WTC11 (cell line): Measurements from ENCODE around the gene RPH3AL. TPM values are rescaled to one million over a fixed set of nuclear protein-coding genes. Genes with fewer than 3 reads are reported as not detected.

ENCODE experiments used
- ATAC-seq: fragments of 200-7000 bp; cut with Tn5 transposase; 2 replicates; pipeline ENCODE4 v1.10.0; 2021; ENCODE audit warnings: mild to moderate bottlenecking, moderate library complexity
- CTCF ChIA-PET: fragments of 300-600 bp; sonication (Branson Sonifier 250); formaldehyde crosslinking; loops from one replicate; lab custom pipeline; 2021; ENCODE audit warnings: antibody characterized with exemption; lab: Charles Lee
- POLR2A ChIA-PET: fragments of 350-600 bp; sonication (Branson Sonifier 250); formaldehyde crosslinking; loops from one replicate; lab custom pipeline; 2021; ENCODE audit warnings: antibody characterized with exemption; lab: Charles Lee
- DNase-seq: peaks from one replicate; pipeline ENCODE4 v3.0.0; 2021; ENCODE audit warnings: low spot score
- H3K27ac Mint-ChIP-seq: 2 replicates; pipeline ENCODE4 v1.8.0; 2021; ENCODE audit warnings: mixed read lengths
- H3K27me3 Mint-ChIP-seq: 2 replicates; pipeline ENCODE4 v1.8.0; 2021; ENCODE audit warnings: low read depth, mild to moderate bottlenecking, moderate library complexity, mixed read lengths
- H3K36me3 Mint-ChIP-seq: 2 replicates; pipeline ENCODE4 v1.8.0; 2021; ENCODE audit warnings: mixed read lengths
- H3K4me1 Mint-ChIP-seq: 2 replicates; pipeline ENCODE4 v1.8.0; 2022; ENCODE audit warnings: mixed read lengths
- H3K4me3 Mint-ChIP-seq: 2 replicates; pipeline ENCODE4 v1.8.0; 2021; ENCODE audit warnings: mild to moderate bottlenecking, moderate library complexity, mixed read lengths
- H3K9me3 Mint-ChIP-seq: 2 replicates; pipeline ENCODE4 v1.8.0; 2021; ENCODE audit warnings: mixed read lengths
- CREB1 ChIP-seq: sonication (generic); formaldehyde crosslinking; IDR thresholded peaks from 2 replicates; pipeline ENCODE4 v1.8.0; 2023; ENCODE audit warnings: mild to moderate bottlenecking, missing genetic modification reagents
- ELF4 ChIP-seq: sonication (generic); formaldehyde crosslinking; IDR thresholded peaks from 2 replicates; pipeline ENCODE4 v1.8.1; 2022; ENCODE audit warnings: low read depth, mild to moderate bottlenecking, moderate library complexity, missing genetic modification reagents
- ESRRA ChIP-seq: sonication (generic); formaldehyde crosslinking; IDR thresholded peaks from 2 replicates; pipeline ENCODE4 v1.8.1; 2022; ENCODE audit warnings: mild to moderate bottlenecking, missing genetic modification reagents, borderline replicate concordance
- GABPB1 ChIP-seq: sonication (generic); formaldehyde crosslinking; IDR thresholded peaks from 2 replicates; pipeline ENCODE4 v1.8.1; 2023; ENCODE audit warnings: mild to moderate bottlenecking, missing genetic modification reagents
- HMGA2 ChIP-seq: fragments of 250-450 bp; sonication (Bioruptor Pico); IDR thresholded peaks from 2 replicates; pipeline ENCODE4 v1.4.0; 2021; ENCODE audit warnings: mild to moderate bottlenecking, moderate library complexity
- IRF2 ChIP-seq: sonication (generic); formaldehyde crosslinking; IDR thresholded peaks from 2 replicates; pipeline ENCODE4 v1.8.0; 2022; ENCODE audit warnings: low read depth, missing genetic modification reagents, borderline replicate concordance
- JAZF1 ChIP-seq: fragments of 250-450 bp; sonication (Bioruptor Pico); IDR thresholded peaks from 2 replicates; pipeline ENCODE4 v1.9.0; 2021; ENCODE audit warnings: moderate library complexity, mild to moderate bottlenecking, inconsistent platforms
- NR3C1 ChIP-seq: sonication (generic); formaldehyde crosslinking; conservative IDR thresholded peaks from 2 replicates; pipeline ENCODE4 v1.8.1; 2023; ENCODE audit warnings: low read depth, mild to moderate bottlenecking, missing genetic modification reagents
- PRDM15 ChIP-seq: sonication (generic); formaldehyde crosslinking; IDR thresholded peaks from 2 replicates; pipeline ENCODE4 v1.8.0; 2022; ENCODE audit warnings: missing genetic modification reagents
- SMAD3 ChIP-seq: sonication (generic); formaldehyde crosslinking; IDR thresholded peaks from 2 replicates; pipeline ENCODE4 v1.8.0; 2022; ENCODE audit warnings: missing genetic modification reagents, mild to moderate bottlenecking, borderline replicate concordance
- SMAD4 ChIP-seq: sonication (generic); formaldehyde crosslinking; IDR thresholded peaks from 2 replicates; pipeline ENCODE4 v1.8.0; 2022; ENCODE audit warnings: mild to moderate bottlenecking, missing genetic modification reagents
- SP1 ChIP-seq: sonication (generic); formaldehyde crosslinking; conservative IDR thresholded peaks from 2 replicates; pipeline ENCODE4 v1.8.1; 2022; ENCODE audit warnings: missing genetic modification reagents
- USF2 ChIP-seq: sonication (generic); formaldehyde crosslinking; IDR thresholded peaks from 2 replicates; pipeline ENCODE4 v1.8.1; 2023; ENCODE audit warnings: mild to moderate bottlenecking, missing genetic modification reagents, moderate library complexity
- ZNF317 ChIP-seq: sonication (generic); formaldehyde crosslinking; IDR thresholded peaks from 2 replicates; pipeline ENCODE4 v1.8.1; 2023; ENCODE audit warnings: low read depth, mild to moderate bottlenecking, moderate library complexity, missing genetic modification reagents, borderline replicate concordance
- ZNF423 ChIP-seq: fragments of 250-450 bp; sonication (Bioruptor Pico); IDR thresholded peaks from 2 replicates; pipeline ENCODE4 v2.1.2; 2022; ENCODE audit warnings: mild to moderate bottlenecking, moderate library complexity
- total RNA-seq: library from RNA; stranded (reverse); gene quantifications from 3 replicates; pipeline ENCODE4 v1.2.3, GENCODE V29; 2021
- TF ChIP-seq, protein P1 (sequence below): sonication (generic); formaldehyde crosslinking; IDR thresholded peaks from 2 replicates; pipeline ENCODE4 v1.8.1; 2023; ENCODE audit warnings: mild to moderate bottlenecking, missing genetic modification reagents
- TF ChIP-seq, protein P2 (sequence below): fragments of 250-450 bp; sonication (Bioruptor Pico); IDR thresholded peaks from 2 replicates; pipeline ENCODE4 v1.9.0; 2021; ENCODE audit warnings: mild to moderate bottlenecking, borderline replicate concordance
- TF ChIP-seq, protein P3 (sequence below): sonication (generic); formaldehyde crosslinking; IDR thresholded peaks from 2 replicates; pipeline ENCODE4 v1.8.0; 2022; ENCODE audit warnings: mild to moderate bottlenecking, missing genetic modification reagents
- TF ChIP-seq, protein P4 (sequence below): fragments of 250-450 bp; sonication (Bioruptor Pico); conservative IDR thresholded peaks from 2 replicates; pipeline ENCODE4 v1.9.0; 2021; ENCODE audit warnings: mild to moderate bottlenecking
- TF ChIP-seq, protein P5 (sequence below): sonication (generic); formaldehyde crosslinking; IDR thresholded peaks from 2 replicates; pipeline ENCODE4 v1.8.0; 2022; ENCODE audit warnings: mild to moderate bottlenecking, missing genetic modification reagents

The RPH3AL gene
- total RNA-seq, 1 experiment from 2014 or later, result 2.0 TPM

- H3K27me3 Mint-ChIP-seq, result no peaks in the 10 kb centered on the region
- H3K9me3 Mint-ChIP-seq, result no peaks in the 10 kb centered on the region
- CTCF ChIA-PET, result interaction anchor here (0.6 to 1.6 kb wide), 4 partner anchors 24 to 320 kb away, joined by 4 to 5 read pairs (median 4); partner anchors contain the start of gene DOC2B
- POLR2A ChIA-PET, result interaction anchor here (0.6 to 1.6 kb wide), 2 partner anchors 11 to 181 kb away, joined by 3 to 5 read pairs; no protein-coding TSS in a partner anchor
- ATAC-seq (no peak), DNase-seq (no peak)
- TF ChIP-seq SP1, result no peak
- TF ChIP-seq HMGA2 (CRISPR knock-in tag), result no peak
- TF ChIP-seq GABPB1 (CRISPR knock-in tag), result no peak
- TF ChIP-seq CREB1 (CRISPR knock-in tag), result no peak
- no peak for TF ChIP-seq JAZF1
- no peak for TF ChIP-seq USF2 (CRISPR knock-in tag)
- no peak for TF ChIP-seq ESRRA
- no peak for TF ChIP-seq ZNF317 (CRISPR knock-in tag)
- TF ChIP-seq, protein P1, sequence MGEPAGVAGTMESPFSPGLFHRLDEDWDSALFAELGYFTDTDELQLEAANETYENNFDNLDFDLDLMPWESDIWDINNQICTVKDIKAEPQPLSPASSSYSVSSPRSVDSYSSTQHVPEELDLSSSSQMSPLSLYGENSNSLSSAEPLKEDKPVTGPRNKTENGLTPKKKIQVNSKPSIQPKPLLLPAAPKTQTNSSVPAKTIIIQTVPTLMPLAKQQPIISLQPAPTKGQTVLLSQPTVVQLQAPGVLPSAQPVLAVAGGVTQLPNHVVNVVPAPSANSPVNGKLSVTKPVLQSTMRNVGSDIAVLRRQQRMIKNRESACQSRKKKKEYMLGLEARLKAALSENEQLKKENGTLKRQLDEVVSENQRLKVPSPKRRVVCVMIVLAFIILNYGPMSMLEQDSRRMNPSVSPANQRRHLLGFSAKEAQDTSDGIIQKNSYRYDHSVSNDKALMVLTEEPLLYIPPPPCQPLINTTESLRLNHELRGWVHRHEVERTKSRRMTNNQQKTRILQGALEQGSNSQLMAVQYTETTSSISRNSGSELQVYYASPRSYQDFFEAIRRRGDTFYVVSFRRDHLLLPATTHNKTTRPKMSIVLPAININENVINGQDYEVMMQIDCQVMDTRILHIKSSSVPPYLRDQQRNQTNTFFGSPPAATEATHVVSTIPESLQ, result no peak
- TF ChIP-seq, protein P2, sequence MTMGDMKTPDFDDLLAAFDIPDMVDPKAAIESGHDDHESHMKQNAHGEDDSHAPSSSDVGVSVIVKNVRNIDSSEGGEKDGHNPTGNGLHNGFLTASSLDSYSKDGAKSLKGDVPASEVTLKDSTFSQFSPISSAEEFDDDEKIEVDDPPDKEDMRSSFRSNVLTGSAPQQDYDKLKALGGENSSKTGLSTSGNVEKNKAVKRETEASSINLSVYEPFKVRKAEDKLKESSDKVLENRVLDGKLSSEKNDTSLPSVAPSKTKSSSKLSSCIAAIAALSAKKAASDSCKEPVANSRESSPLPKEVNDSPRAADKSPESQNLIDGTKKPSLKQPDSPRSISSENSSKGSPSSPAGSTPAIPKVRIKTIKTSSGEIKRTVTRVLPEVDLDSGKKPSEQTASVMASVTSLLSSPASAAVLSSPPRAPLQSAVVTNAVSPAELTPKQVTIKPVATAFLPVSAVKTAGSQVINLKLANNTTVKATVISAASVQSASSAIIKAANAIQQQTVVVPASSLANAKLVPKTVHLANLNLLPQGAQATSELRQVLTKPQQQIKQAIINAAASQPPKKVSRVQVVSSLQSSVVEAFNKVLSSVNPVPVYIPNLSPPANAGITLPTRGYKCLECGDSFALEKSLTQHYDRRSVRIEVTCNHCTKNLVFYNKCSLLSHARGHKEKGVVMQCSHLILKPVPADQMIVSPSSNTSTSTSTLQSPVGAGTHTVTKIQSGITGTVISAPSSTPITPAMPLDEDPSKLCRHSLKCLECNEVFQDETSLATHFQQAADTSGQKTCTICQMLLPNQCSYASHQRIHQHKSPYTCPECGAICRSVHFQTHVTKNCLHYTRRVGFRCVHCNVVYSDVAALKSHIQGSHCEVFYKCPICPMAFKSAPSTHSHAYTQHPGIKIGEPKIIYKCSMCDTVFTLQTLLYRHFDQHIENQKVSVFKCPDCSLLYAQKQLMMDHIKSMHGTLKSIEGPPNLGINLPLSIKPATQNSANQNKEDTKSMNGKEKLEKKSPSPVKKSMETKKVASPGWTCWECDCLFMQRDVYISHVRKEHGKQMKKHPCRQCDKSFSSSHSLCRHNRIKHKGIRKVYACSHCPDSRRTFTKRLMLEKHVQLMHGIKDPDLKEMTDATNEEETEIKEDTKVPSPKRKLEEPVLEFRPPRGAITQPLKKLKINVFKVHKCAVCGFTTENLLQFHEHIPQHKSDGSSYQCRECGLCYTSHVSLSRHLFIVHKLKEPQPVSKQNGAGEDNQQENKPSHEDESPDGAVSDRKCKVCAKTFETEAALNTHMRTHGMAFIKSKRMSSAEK (CRISPR knock-in tag), result no peak
- TF ChIP-seq, protein P3, sequence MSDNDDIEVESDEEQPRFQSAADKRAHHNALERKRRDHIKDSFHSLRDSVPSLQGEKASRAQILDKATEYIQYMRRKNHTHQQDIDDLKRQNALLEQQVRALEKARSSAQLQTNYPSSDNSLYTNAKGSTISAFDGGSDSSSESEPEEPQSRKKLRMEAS (CRISPR knock-in tag), result no peak
- TF ChIP-seq ELF4 (CRISPR knock-in tag), result no peak
- no peak for TF ChIP-seq ZNF423 (CRISPR knock-in tag)
- TF ChIP-seq, protein P4, sequence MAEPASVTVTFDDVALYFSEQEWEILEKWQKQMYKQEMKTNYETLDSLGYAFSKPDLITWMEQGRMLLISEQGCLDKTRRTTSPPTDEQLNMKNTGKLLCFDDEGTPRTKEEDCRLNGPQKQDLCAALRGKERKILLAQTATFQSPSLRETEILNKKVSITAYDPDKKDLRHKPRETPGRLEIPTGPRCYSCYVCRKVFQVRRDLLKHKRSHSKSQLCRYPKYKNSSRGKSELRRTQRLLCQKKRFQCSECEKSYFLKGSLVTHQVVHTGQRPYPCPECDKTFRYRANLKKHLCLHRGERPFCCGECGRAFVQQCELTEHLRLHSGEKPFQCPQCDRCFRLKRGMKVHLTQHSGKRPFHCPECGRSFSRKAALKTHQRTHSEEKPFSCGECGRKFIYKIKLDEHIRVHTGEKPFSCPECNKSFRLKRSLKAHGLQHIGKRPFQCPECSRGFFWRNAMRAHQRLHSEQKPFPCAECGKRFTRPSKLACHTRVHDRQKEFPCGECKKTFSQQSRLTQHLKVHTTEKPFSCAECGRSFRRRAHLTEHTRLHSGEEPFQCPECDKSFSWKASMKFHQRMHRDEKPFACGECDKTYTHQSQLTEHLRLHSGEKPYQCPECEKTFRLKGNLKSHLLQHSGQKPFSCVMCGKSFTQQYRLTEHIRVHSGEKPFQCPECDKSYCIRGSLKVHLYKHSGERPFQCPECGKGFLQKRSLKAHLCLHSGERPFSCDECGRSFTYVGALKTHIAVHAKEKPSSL (CRISPR knock-in tag), result no peak
- TF ChIP-seq NR3C1 (CRISPR knock-in tag), result no peak
- no peak for TF ChIP-seq SMAD4 (CRISPR knock-in tag)
- TF ChIP-seq, protein P5, sequence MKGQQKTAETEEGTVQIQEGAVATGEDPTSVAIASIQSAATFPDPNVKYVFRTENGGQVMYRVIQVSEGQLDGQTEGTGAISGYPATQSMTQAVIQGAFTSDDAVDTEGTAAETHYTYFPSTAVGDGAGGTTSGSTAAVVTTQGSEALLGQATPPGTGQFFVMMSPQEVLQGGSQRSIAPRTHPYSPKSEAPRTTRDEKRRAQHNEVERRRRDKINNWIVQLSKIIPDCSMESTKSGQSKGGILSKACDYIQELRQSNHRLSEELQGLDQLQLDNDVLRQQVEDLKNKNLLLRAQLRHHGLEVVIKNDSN (CRISPR knock-in tag), result no peak
- no peak for TF ChIP-seq PRDM15 (CRISPR knock-in tag)
- no peak for TF ChIP-seq SMAD3 (CRISPR knock-in tag)
- no peak for TF ChIP-seq IRF2 (CRISPR knock-in tag)
- H3K4me1 Mint-ChIP-seq, result peaks cover 36% of the 10 kb centered on the region
- H3K36me3 Mint-ChIP-seq, result no peaks in the 10 kb centered on the region
- H3K4me3 Mint-ChIP-seq, result no peak overlapping the region
- H3K27ac Mint-ChIP-seq, result peak overlapping the region; percentile 80; the same call in 1 of the 2 replicates
Observed at GRCh38 chr17:235831-236640, 116.6 kb downstream of the RPH3AL start.
